SK-N-SH (cell line): ENCODE measurements around the gene GRXCR2.
A peak's percentile ranks its signal among the peaks of the same experiment; 100 is the strongest.

ENCODE experiments used
- CTCF ChIP-seq: fragments of 200-600 bp; sonication (generic); IDR thresholded peaks from 2 replicates; pipeline ENCODE4 v1.6.1; 2017; ENCODE audit warnings: antibody characterized with exemption, mild to moderate bottlenecking, moderate library complexity
- ELF1 ChIP-seq: IDR thresholded peaks from 2 replicates; pipeline ENCODE4 v1.4.0; 2012
- EP300 ChIP-seq, 2 experiments: IDR thresholded peaks; 2 replicates each; pipeline versions ENCODE4 v1.4.0 to v1.6.1; 2012; ENCODE audit warnings: borderline replicate concordance in 1 of 2, low read depth in 1 of 2, low read length in 1 of 2
- EZH2phosphoT487 ChIP-seq: fragments of 200-600 bp; sonication (generic); IDR thresholded peaks from 2 replicates; pipeline ENCODE4 v1.6.1; 2017; ENCODE audit warnings: low read depth, mixed run types, mild to moderate bottlenecking, antibody characterized with exemption, moderate library complexity, borderline replicate concordance
- MAX ChIP-seq: IDR thresholded peaks from 2 replicates; pipeline ENCODE4 v1.4.0; 2012; ENCODE audit warnings: low read depth
- POLR2AphosphoS5 ChIP-seq: IDR thresholded peaks from 2 replicates; pipeline ENCODE4 v1.6.1; 2012; ENCODE audit warnings: low read depth, low read length
- RCOR1 ChIP-seq: fragments of 150-350 bp; IDR thresholded peaks from 2 replicates; pipeline ENCODE4 v1.6.1; 2017; ENCODE audit warnings: antibody characterized with exemption, low read length
- TCF12 ChIP-seq: IDR thresholded peaks from 2 replicates; pipeline ENCODE4 v1.4.0; 2012

GRCh38 chr5:145859897-145860296 lies 12.9 kb downstream of the GRXCR2 start:
- TF ChIP-seq EZH2phosphoT487 (no peak), RCOR1 (no peak), CTCF (peak; percentile 38; the same call in 1 of the 2 replicates), MAX (no peak), EP300 (IDR thresholded peaks at IDR 0.05; ENCODE audit: borderline replicate concordance in 1 of 2, low read depth in 1 of 2, low read length in 1 of 2) (no peak), POLR2AphosphoS5 (no peak), ELF1 (no peak), TCF12 (no peak)
